GM18909 (cell line): ENCODE results near the gene RILPL2.
"Not testable (repeated sequence)": the region's sequence is repeated elsewhere in the genome, so short reads cannot be mapped to it uniquely, and the experiment has no call there.

Source experiments
- ATAC-seq: cut with Tn5 transposase; IDR thresholded peaks from one replicate; pipeline ENCODE4 v1.9.1; 2021; ENCODE audit warnings: mild to moderate bottlenecking; ENCODE audit not compliant: unreplicated experiment, poor library complexity

Gene RILPL2

GRCh38 chr12:123408619-123409018 is 27.9 kb downstream of the RILPL2 start:
- ATAC-seq, result not testable (repeated sequence)

GRCh38 chr12:123407934-123408333 is 28.6 kb downstream of the RILPL2 start:
- ATAC-seq, result not testable (repeated sequence)

- not testable (repeated sequence) for ATAC-seq
Observed at GRCh38 chr12:123407269-123407668, 29.2 kb downstream of the RILPL2 start.

GRCh38 chr12:123404581-123404980 is 31.9 kb downstream of the RILPL2 start:
- ATAC-seq, result no peak

GRCh38 chr12:123401753-123402683 is 34.5 kb downstream of the RILPL2 start:
- no peak for ATAC-seq

GRCh38 chr12:123399255-123399617 is 37.2 kb downstream of the RILPL2 start:
- no peak for ATAC-seq

GRCh38 chr12:123398550-123399254 is 37.8 kb downstream of the RILPL2 start:
- ATAC-seq, result no peak

- no peak for ATAC-seq
Observed at GRCh38 chr12:123398177-123398549, 38.3 kb downstream of the RILPL2 start.

- no peak for ATAC-seq
Observed at GRCh38 chr12:123397400-123397799, 39.1 kb downstream of the RILPL2 start.

GRCh38 chr12:123396954-123397353 is 39.5 kb downstream of the RILPL2 start:
- ATAC-seq, result no peak

GRCh38 chr12:123396543-123396942 is 39.9 kb downstream of the RILPL2 start:
- ATAC-seq, result no peak

- ATAC-seq, result no peak
Observed at GRCh38 chr12:123395236-123395635, 41.2 kb downstream of the RILPL2 start.

GRCh38 chr12:123393747-123394146 is 42.7 kb downstream of the RILPL2 start:
- ATAC-seq, result no peak

- no peak for ATAC-seq
Observed at GRCh38 chr12:123391546-123392343, 44.7 kb downstream of the RILPL2 start.

GRCh38 chr12:123390498-123391426 is 45.7 kb downstream of the RILPL2 start:
- no peak for ATAC-seq

GRCh38 chr12:123389560-123390351 is 46.7 kb downstream of the RILPL2 start:
- peak; percentile 29 for ATAC-seq

GRCh38 chr12:123388951-123389559 is 47.4 kb downstream of the RILPL2 start:
- peak; percentile 22 for ATAC-seq

GRCh38 chr12:123388177-123388950 is 48.1 kb downstream of the RILPL2 start:
- ATAC-seq, result peak; percentile 36
